IPS-18a (cell line): ENCODE measurements around the gene WBP1L.
"Not testable (repeated sequence)": the region's sequence is repeated elsewhere in the genome, so short reads cannot be mapped to it uniquely, and the experiment has no call there.

Source experiments
- H3K27ac ChIP-seq: one replicate; pipeline ENCODE4 v1.5.1; 2013; ENCODE audit warnings: low read length
- H3K27me3 ChIP-seq: one replicate; pipeline ENCODE4 v1.6.1; 2013; ENCODE audit warnings: mild to moderate bottlenecking, low read length; ENCODE audit not compliant: control insufficient read depth, insufficient read depth
- H3K36me3 ChIP-seq: one replicate; pipeline ENCODE4 v1.6.1; 2013; ENCODE audit warnings: low read depth, low read length; ENCODE audit not compliant: control insufficient read depth
- H3K4me1 ChIP-seq: one replicate; pipeline ENCODE4 v1.6.1; 2013; ENCODE audit warnings: low read depth, low read length; ENCODE audit not compliant: control insufficient read depth
- H3K4me3 ChIP-seq: one replicate; pipeline ENCODE4 v1.5.1; 2013; ENCODE audit warnings: low read length
- H3K9ac ChIP-seq: one replicate; pipeline ENCODE4 v1.6.1; 2013; ENCODE audit warnings: mild to moderate bottlenecking, low read length, moderate library complexity
- H3K9me3 ChIP-seq: one replicate; pipeline ENCODE4 v1.6.1; 2013; ENCODE audit warnings: low read depth, low read length; ENCODE audit not compliant: control insufficient read depth

WBP1L gene

GRCh38 chr10:102822222-102822621 lies 78.5 kb downstream of the WBP1L start:
- no peak overlapping the region for H3K27ac ChIP-seq
- H3K9me3 ChIP-seq, result no peaks in the 10 kb centered on the region
- H3K36me3 ChIP-seq, result no peaks in the 10 kb centered on the region
- H3K27me3 ChIP-seq, result no peaks in the 10 kb centered on the region
- H3K4me3 ChIP-seq, result no peak overlapping the region
- H3K9ac ChIP-seq, result no peak overlapping the region
- no peaks in the 10 kb centered on the region for H3K4me1 ChIP-seq

- Histone ChIP-seq H3K36me3 (no peaks in the 10 kb centered on the region), H3K4me3 (no peak overlapping the region), H3K9ac (no peak overlapping the region), H3K4me1 (no peaks in the 10 kb centered on the region), H3K9me3 (no peaks in the 10 kb centered on the region), H3K27me3 (no peaks in the 10 kb centered on the region), H3K27ac (no peak overlapping the region)
These were observed 80.9 kb downstream of the WBP1L start for GRCh38 chr10:102824664-102825063.

GRCh38 chr10:102826148-102826796 lies 82.5 kb downstream of the WBP1L start:
- H3K4me3 ChIP-seq, result no peak overlapping the region
- H3K4me1 ChIP-seq, result no peaks in the 10 kb centered on the region
- no peaks in the 10 kb centered on the region for H3K9me3 ChIP-seq
- no peak overlapping the region for H3K27ac ChIP-seq
- no peak overlapping the region for H3K9ac ChIP-seq
- H3K27me3 ChIP-seq, result no peaks in the 10 kb centered on the region
- no peaks in the 10 kb centered on the region for H3K36me3 ChIP-seq

GRCh38 chr10:102827597-102827975 lies 83.8 kb downstream of the WBP1L start:
- Histone ChIP-seq H3K27me3 (no peaks in the 10 kb centered on the region), H3K4me1 (no peaks in the 10 kb centered on the region), H3K4me3 (no peak overlapping the region), H3K9ac (no peak overlapping the region), H3K36me3 (no peaks in the 10 kb centered on the region), H3K9me3 (no peaks in the 10 kb centered on the region), H3K27ac (no peak overlapping the region)

GRCh38 chr10:102831322-102832071 lies 87.7 kb downstream of the WBP1L start:
- H3K9ac ChIP-seq, result no peak overlapping the region
- no peak overlapping the region for H3K27ac ChIP-seq
- H3K27me3 ChIP-seq, result no peaks in the 10 kb centered on the region
- H3K36me3 ChIP-seq, result no peaks in the 10 kb centered on the region
- H3K9me3 ChIP-seq, result no peaks in the 10 kb centered on the region
- H3K4me3 ChIP-seq, result no peak overlapping the region
- no peaks in the 10 kb centered on the region for H3K4me1 ChIP-seq

GRCh38 chr10:102832248-102832647 lies 88.5 kb downstream of the WBP1L start:
- Histone ChIP-seq H3K9me3 (no peaks in the 10 kb centered on the region), H3K4me3 (no peak overlapping the region), H3K4me1 (no peaks in the 10 kb centered on the region), H3K36me3 (no peaks in the 10 kb centered on the region), H3K27ac (no peak overlapping the region), H3K27me3 (no peaks in the 10 kb centered on the region), H3K9ac (no peak overlapping the region)

GRCh38 chr10:102832987-102833386 lies 89.2 kb downstream of the WBP1L start:
- no peak overlapping the region for H3K4me3 ChIP-seq
- no peaks in the 10 kb centered on the region for H3K4me1 ChIP-seq
- H3K27ac ChIP-seq, result no peak overlapping the region
- H3K36me3 ChIP-seq, result no peaks in the 10 kb centered on the region
- no peak overlapping the region for H3K9ac ChIP-seq
- no peaks in the 10 kb centered on the region for H3K27me3 ChIP-seq
- H3K9me3 ChIP-seq, result no peaks in the 10 kb centered on the region

GRCh38 chr10:102834143-102834542 lies 90.4 kb downstream of the WBP1L start:
- no peaks in the 10 kb centered on the region for H3K9me3 ChIP-seq
- no peak overlapping the region for H3K4me3 ChIP-seq
- no peak overlapping the region for H3K9ac ChIP-seq
- H3K27ac ChIP-seq, result no peak overlapping the region
- H3K4me1 ChIP-seq, result no peaks in the 10 kb centered on the region
- no peaks in the 10 kb centered on the region for H3K27me3 ChIP-seq
- no peaks in the 10 kb centered on the region for H3K36me3 ChIP-seq

- Histone ChIP-seq H3K4me3 (no peak overlapping the region), H3K27me3 (no peaks in the 10 kb centered on the region), H3K9me3 (no peaks in the 10 kb centered on the region), H3K4me1 (no peaks in the 10 kb centered on the region), H3K36me3 (no peaks in the 10 kb centered on the region), H3K27ac (no peak overlapping the region), H3K9ac (no peak overlapping the region)
These were observed 91.3 kb downstream of the WBP1L start for GRCh38 chr10:102835007-102835482.

- H3K4me1 ChIP-seq, result no peaks in the 10 kb centered on the region
- no peak within 1 kb of the TSS for H3K9ac ChIP-seq
- no peaks in the 10 kb centered on the region for H3K27me3 ChIP-seq
These were observed 93.5 kb downstream of the WBP1L start, which contains the start of gene CYP17A1 for GRCh38 chr10:102837230-102837721. TSS of gene CYP17A1 (minus strand) at chr10:102837413. CDS start at chr10:102837361, 52 bp downstream.

GRCh38 chr10:102838276-102838927 lies 94.7 kb downstream of the WBP1L start:
- H3K9ac ChIP-seq, H3K27me3 ChIP-seq, H3K27ac ChIP-seq, H3K9me3 ChIP-seq, H3K4me3 ChIP-seq, H3K36me3 ChIP-seq, H3K4me1 ChIP-seq: not testable (repeated sequence)

More at GRCh38 chr10:102837230-102837721, 93.5 kb downstream of the WBP1L start, which contains the start of gene CYP17A1:
- no peak within 1 kb of the TSS for H3K4me3 ChIP-seq
- no peaks in the 10 kb centered on the region for H3K36me3 ChIP-seq
- H3K27ac ChIP-seq, result no peak within 1 kb of the TSS
- H3K9me3 ChIP-seq, result no peaks in the 10 kb centered on the region
